B cell (primary cell): ENCODE measurements around the gene PTPRN2. TPM values are rescaled to one million over a fixed set of nuclear protein-coding genes. Genes with fewer than 3 reads are reported as not detected.

Experiments
- ATAC-seq: fragments of 200-7000 bp; cut with Tn5 transposase; one replicate; pipeline ENCODE4 v1.10.0; 2021; ENCODE audit warnings: low read depth, mild to moderate bottlenecking, moderate number of reproducible peaks, moderate library complexity
- CTCF ChIA-PET: fragments of 350-600 bp; sonication (Branson Sonifier 250); formaldehyde crosslinking; loops from one replicate; lab custom pipeline; 2021; ENCODE audit warnings: antibody characterized with exemption, inconsistent platforms; lab: Charles Lee
- POLR2A ChIA-PET: fragments of 350-600 bp; sonication (Branson Sonifier 250); formaldehyde crosslinking; loops from one replicate; lab custom pipeline; 2021; ENCODE audit warnings: antibody characterized with exemption; lab: Charles Lee
- DNase-seq: peaks from one replicate; pipeline ENCODE4 v3.0.0; 2013
- H2AFZ ChIP-seq: 2 replicates; pipeline ENCODE4 v1.6.1; 2012; ENCODE audit warnings: mild to moderate bottlenecking, low read depth, low read length; ENCODE audit not compliant: insufficient read depth, poor library complexity, severe bottlenecking
- H3K27ac ChIP-seq, 2 donors: 1 replicate in 1 of 2; 2 replicates in 1 of 2; pipeline ENCODE4 v1.5.1; 2012 to 2013; ENCODE audit warnings: low read length in 2 of 2, mild to moderate bottlenecking in 2 of 2, moderate library complexity in 1 of 2
- H3K27me3 ChIP-seq, 4 experiments: fragments of 200-600 bp in 1 of 4; sonication (generic) in 1 of 4; replicated peaks in 1 of 4; 1 replicate in 2 of 4; 2 replicates in 2 of 4; pipeline versions ENCODE4 v1.6.1 to v1.7.0; 2013 to 2016; ENCODE audit warnings: low read length in 3 of 4, mild to moderate bottlenecking in 2 of 4, mixed read lengths in 1 of 4, moderate library complexity in 1 of 4; ENCODE audit not compliant: insufficient read depth in 4 of 4, control insufficient read depth in 3 of 4; ENCODE audit errors: control extremely low read depth in 1 of 4
- H3K36me3 ChIP-seq, 2 experiments: replicated peaks in 1 of 2; 1 replicate in 1 of 2; 2 replicates in 1 of 2; pipeline versions ENCODE4 v1.6.1 to v1.7.1; 2013; ENCODE audit warnings: low read length in 1 of 2; ENCODE audit not compliant: insufficient read depth in 2 of 2, control insufficient read depth in 1 of 2; ENCODE audit errors: control extremely low read depth in 1 of 2, extremely low read depth in 1 of 2
- H3K4me1 ChIP-seq, 2 donors: fragments of 200-600 bp in 1 of 2; sonication (generic) in 1 of 2; 1 replicate in 1 of 2; 2 replicates in 1 of 2; pipeline versions ENCODE4 v1.5.1 to v1.6.1; 2013 to 2017; ENCODE audit warnings: low read length in 2 of 2; ENCODE audit not compliant: control insufficient read depth in 2 of 2, insufficient read depth in 2 of 2
- H3K4me2 ChIP-seq: replicated peaks from 2 replicates; pipeline ENCODE3; 2012; ENCODE audit warnings: mild to moderate bottlenecking, low read depth, low read length; ENCODE audit not compliant: poor library complexity, severe bottlenecking
- H3K4me3 ChIP-seq, 5 experiments: fragments of 200-600 bp in 1 of 5; sonication (generic) in 1 of 5; 1 replicate in 3 of 5; 2 replicates in 2 of 5; pipeline versions ENCODE4 v1.5.1 to v1.7.0; 2011 to 2016; ENCODE audit warnings: low read length in 4 of 5, mild to moderate bottlenecking in 4 of 5, low read depth in 2 of 5, control low read depth in 1 of 5, moderate library complexity in 1 of 5; ENCODE audit not compliant: insufficient read depth in 1 of 5; ENCODE audit errors: control extremely low read depth in 1 of 5, extremely low read depth in 1 of 5
- H3K79me2 ChIP-seq: fragments of 200-600 bp; sonication (generic); one replicate; pipeline ENCODE4 v1.6.0; 2016; ENCODE audit warnings: low read length; ENCODE audit not compliant: control insufficient read depth, insufficient read depth
- H3K9ac ChIP-seq: fragments of 200-600 bp; sonication (generic); 2 replicates; pipeline ENCODE4 v1.6.1; 2017; ENCODE audit warnings: mild to moderate bottlenecking, low read length, moderate library complexity
- H3K9me3 ChIP-seq, 3 donors: one replicate each; pipeline versions ENCODE4 v1.6.1 to v1.7.1; 2013; ENCODE audit warnings: low read length in 2 of 3; ENCODE audit not compliant: control insufficient read depth in 2 of 3, insufficient read depth in 1 of 3; ENCODE audit errors: control extremely low read depth in 1 of 3
- H4K20me1 ChIP-seq: 2 replicates; pipeline ENCODE4 v1.6.0; 2012; ENCODE audit warnings: mild to moderate bottlenecking, low read length; ENCODE audit not compliant: insufficient read depth, control insufficient read depth, poor library complexity, severe bottlenecking
- H3K27ac Mint-ChIP-seq: one replicate; pipeline ENCODE4 v1.8.0; 2021; ENCODE audit warnings: mixed read lengths
- H3K27me3 Mint-ChIP-seq: one replicate; pipeline ENCODE4 v1.8.0; 2021; ENCODE audit warnings: mixed read lengths
- H3K4me1 Mint-ChIP-seq: one replicate; pipeline ENCODE4 v1.8.0; 2021; ENCODE audit warnings: mixed read lengths
- H3K4me3 Mint-ChIP-seq: one replicate; pipeline ENCODE4 v1.8.0; 2021; ENCODE audit warnings: mixed read lengths
- H3K9me3 Mint-ChIP-seq: one replicate; pipeline ENCODE4 v1.8.0; 2022; ENCODE audit warnings: mixed read lengths; ENCODE audit not compliant: insufficient read depth
- CTCF ChIP-seq: fragments of 200-600 bp; IDR thresholded peaks from one replicate; pipeline ENCODE4 v1.8.0; 2022; ENCODE audit warnings: antibody characterized with exemption, mild to moderate bottlenecking
- EZH2 ChIP-seq: IDR thresholded peaks from 2 replicates; pipeline ENCODE4 v1.6.1; 2012; ENCODE audit warnings: borderline replicate concordance, low read depth, mild to moderate bottlenecking, moderate library complexity, low read length; ENCODE audit not compliant: insufficient read depth, poor library complexity, severe bottlenecking
- WGBS: methylation state at CpG from one replicate; pipeline ENCODE4 v1.1.5; 2013; ENCODE audit warnings: missing lambda C conversion rate; ENCODE audit not compliant: insufficient coverage; 5-methylcytosine and 5-hydroxymethylcytosine counted together
- intact Hi-C: fragments of 100-400 bp; cut with micrococcal nuclease; formaldehyde crosslinking; loops from one replicate; pipeline ENCODE4 v1.10.0; 2022
- polyA plus RNA-seq: library from polyadenylated mRNA; depleted of rRNA; stranded (reverse); fragments of >200 nt; gene quantifications from 2 replicates; pipeline ENCODE4 v1.2.3, GENCODE V29; 2012
- total RNA-seq, 2 donors: library from RNA; stranded (reverse); fragments of 120-200 nt in 1 of 2; gene quantifications; 1 replicate in 1 of 2; 2 replicates in 1 of 2; pipeline versions ENCODE4 v1.2.3 to v1.2.4, GENCODE V29; 2013 to 2022

Gene PTPRN2
- total and polyA plus RNA-seq, 2 donors (not counting 1 experiment from before 2014, with no cell fraction given) = 2.0 to 5.0 TPM

DNA sequence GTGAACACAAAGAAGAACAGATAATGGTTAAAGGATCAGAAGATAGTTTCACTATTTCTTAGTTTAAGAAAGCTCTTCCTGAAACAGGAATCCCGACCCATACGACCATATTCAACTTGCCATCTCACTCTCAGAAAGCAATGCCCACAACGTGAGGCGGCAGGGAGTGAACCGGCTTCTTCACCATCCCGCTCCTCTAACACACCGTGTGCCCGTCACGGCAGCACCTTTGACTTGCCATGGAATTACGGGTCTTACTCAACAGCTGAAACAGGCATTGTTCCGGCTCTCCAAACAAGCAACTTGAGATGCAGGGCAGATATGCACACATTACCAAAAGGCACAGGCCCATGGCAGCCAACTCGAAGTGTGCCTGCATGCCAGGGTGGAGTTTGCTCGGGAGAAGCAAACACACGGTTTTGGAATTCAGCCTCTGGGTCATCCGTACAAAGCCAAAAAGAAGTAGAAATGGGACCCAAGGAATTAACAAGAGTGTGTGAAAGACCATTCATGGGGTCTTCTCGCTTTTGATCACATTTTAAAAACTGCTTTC lies 957.2 kb downstream of the PTPRN2 start:
- no peak overlapping the region for H3K27ac ChIP-seq
- Mint-ChIP-seq H3K27ac (no peak overlapping the region), H3K27me3 (peaks cover 30% of the 10 kb centered on the region), H3K4me1 (no peaks in the 10 kb centered on the region), H3K9me3 (no peaks in the 10 kb centered on the region), H3K4me3 (no peak overlapping the region)
- ATAC-seq = no peak
- H3K4me3 ChIP-seq = no peak overlapping the region
- POLR2A ChIA-PET = no interaction called here
- H3K4me2 ChIP-seq = no peak overlapping the region
- no peaks in the 10 kb centered on the region for H3K36me3 ChIP-seq
- H3K9me3 ChIP-seq = peaks cover 0 to 3% (median 0%) of the 10 kb centered on the region in 3 donors
- H3K9ac ChIP-seq = no peak overlapping the region
- intact Hi-C loops = no loop called here
- 93% methylated on average over 16 of the region's 16 CpGs for WGBS
- no peaks in the 10 kb centered on the region for H3K79me2 ChIP-seq
- H3K4me1 ChIP-seq = no peaks in the 10 kb centered on the region
- CTCF ChIA-PET = no interaction called here
- TF ChIP-seq CTCF (no peak), EZH2 (no peak)
- no peaks in the 10 kb centered on the region for H4K20me1 ChIP-seq
- no peak for DNase-seq
- H2AFZ ChIP-seq = no peak overlapping the region
- peaks cover 0 to 6% (median 3%) of the 10 kb centered on the region in 4 experiments for H3K27me3 ChIP-seq

DNA sequence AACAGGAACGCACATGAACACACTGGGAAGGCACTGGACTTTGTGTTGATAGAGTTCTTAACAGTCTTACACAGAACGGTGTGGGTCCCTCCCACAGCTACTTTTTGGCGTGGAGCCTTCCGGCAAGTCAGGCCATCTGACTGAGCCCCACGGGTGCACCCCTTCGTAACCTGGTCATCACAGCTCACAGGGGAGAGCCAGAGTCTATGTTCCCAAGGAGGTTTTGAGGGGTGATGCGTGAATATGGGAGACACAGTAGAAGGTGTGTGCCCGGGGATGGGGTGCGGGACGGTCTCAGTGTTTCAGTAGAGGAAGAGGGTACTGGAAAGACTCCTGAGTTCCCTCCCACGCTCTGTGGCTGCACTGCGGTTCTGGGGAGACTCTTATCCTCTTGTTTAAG lies 959.2 kb downstream of the PTPRN2 start:
- H3K27ac ChIP-seq = no peak overlapping the region
- intact Hi-C loops = no loop called here
- H2AFZ ChIP-seq = no peak overlapping the region
- no peaks in the 10 kb centered on the region for H4K20me1 ChIP-seq
- Mint-ChIP-seq H3K27ac (no peak overlapping the region), H3K4me1 (no peaks in the 10 kb centered on the region), H3K9me3 (no peaks in the 10 kb centered on the region), H3K4me3 (no peak overlapping the region), H3K27me3 (peaks cover 31% of the 10 kb centered on the region)
- no peak for TF ChIP-seq EZH2
- no peak for TF ChIP-seq CTCF
- H3K36me3 ChIP-seq = no peaks in the 10 kb centered on the region
- H3K79me2 ChIP-seq = no peaks in the 10 kb centered on the region
- peaks cover 0 to 6% (median 2%) of the 10 kb centered on the region in 4 experiments for H3K27me3 ChIP-seq
- ATAC-seq (no peak), DNase-seq (no peak)
- ChIA-PET POLR2A (no interaction called here), CTCF (no interaction called here)
- H3K9me3 ChIP-seq = peaks cover 0 to 1% (median 0%) of the 10 kb centered on the region in 3 donors
- 90% methylated on average over 8 of the region's 12 CpGs for whole genome bisulfite sequencing
- H3K4me3 ChIP-seq = no peak overlapping the region
- H3K4me2 ChIP-seq = no peak overlapping the region
- H3K4me1 ChIP-seq = no peaks in the 10 kb centered on the region
- H3K9ac ChIP-seq = no peak overlapping the region
